Epidermal melanocyte (primary cell): Measurements from ENCODE around the gene EEIG1.

Experiments used
- DNase-seq: peaks from one replicate; pipeline ENCODE4 v3.0.0; 2011; ENCODE audit warnings: low spot score; ENCODE audit not compliant: insufficient read length

The EEIG1 gene

GRCh38 chr9:128001151-128001778 is 20.5 kb upstream of the EEIG1 start:
- no peak for DNase-seq

GRCh38 chr9:127999461-127999860 is 18.7 kb upstream of the EEIG1 start:
- DNase-seq: no peak

DNA sequence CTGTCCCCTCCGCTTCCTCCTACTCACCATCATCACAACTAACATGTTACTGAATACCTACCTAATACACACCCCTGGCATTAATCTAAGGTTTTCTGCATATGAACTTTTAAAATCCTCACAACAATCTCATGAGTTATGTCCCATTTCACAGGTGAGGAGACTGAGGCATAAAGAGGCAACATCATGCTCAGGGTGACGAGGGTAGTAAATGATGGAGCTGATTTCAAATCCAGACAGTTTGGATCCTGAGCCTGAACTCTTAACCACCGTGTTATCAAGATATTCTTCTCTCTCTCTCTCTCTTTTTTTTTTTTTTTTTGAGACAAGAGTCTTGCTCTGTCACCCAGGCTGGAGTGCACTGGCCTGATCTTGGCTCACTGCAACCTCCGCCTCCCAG is 12.9 kb upstream of the EEIG1 start:
- DNase-seq: no peak

DNA sequence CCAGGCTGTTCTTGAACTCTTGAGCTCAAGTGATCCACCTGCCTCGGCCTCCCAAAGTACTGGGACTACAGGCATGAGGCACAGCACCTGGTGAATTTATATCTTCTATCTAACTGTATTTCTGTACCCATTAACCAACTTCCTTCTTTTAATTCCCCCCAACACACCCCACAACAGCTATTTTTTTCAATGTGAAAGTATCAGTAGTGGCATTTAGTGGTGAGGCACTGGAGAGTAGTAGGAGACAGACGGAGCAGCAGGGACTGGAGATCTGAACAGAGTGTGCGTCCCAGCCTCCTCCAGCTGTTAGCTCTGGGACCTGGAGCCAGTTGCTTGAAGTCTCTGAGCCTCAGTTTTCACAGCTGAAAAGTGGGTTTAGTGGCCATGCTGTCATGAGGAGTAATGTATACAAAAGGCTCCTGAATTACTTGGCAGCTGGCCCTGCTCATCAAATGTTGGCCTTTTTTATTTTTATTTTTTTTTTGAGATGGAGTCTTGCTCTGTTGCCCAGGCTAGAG is 11.0 kb upstream of the EEIG1 start:
- DNase-seq: no peak

DNA sequence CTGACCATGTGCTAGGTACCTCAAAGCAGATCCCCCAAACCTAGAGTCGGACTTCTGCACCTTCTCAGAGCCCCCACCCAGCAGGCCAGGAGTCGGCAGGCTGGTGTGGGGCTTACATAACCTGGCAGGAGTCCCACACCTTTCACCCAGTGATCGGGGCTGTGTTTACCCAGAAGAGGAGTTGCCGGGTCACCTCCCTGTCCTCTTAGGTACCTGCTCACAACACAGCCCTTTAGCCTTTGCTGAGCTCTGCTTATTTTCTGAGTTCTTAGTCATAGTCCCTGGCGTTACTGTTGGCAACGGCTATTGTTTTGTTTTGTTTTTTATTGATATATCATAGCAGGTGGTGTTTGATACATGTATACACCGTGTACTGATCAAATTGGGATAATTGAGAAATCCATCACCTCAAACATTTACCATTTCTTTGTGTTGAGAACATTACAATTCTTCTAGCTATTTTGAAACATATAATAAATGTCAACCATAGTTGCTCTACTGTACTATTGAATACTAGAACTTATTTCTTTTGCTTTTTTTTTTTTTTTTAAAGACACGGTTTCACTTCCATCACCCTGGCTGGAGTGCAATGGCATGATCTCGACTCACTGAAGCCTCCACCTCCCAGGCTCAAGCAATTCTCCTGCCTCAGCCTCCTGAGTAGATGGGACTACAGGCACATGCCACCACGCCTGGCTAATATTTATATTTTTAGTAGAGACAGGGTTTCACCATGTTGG is 10.4 kb upstream of the EEIG1 start:
- no peak for DNase-seq

- DNase-seq: no peak
These were observed 9.8 kb upstream of the EEIG1 start for GRCh38 chr9:127990554-127990953.

DNA sequence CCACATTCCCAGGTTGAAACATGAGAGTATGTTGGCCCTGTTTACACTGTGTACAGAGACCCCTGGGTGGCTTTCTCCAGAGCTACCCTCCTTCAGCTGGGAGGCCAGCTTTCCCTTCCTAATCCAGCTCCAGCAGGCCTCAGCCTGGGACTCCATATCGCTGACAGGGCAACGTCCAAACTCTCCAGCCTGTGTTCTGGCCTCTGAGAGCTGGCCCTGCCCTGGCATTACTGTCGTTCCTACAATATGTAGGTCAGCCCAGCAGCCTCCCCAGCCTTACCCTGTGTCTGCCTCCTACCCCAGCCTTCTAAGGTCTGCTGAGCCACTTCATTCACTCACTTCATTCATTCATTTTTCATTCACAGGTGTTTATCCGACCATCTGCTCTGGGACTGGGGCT is 8.3 kb upstream of the EEIG1 start:
- no peak for DNase-seq

DNA sequence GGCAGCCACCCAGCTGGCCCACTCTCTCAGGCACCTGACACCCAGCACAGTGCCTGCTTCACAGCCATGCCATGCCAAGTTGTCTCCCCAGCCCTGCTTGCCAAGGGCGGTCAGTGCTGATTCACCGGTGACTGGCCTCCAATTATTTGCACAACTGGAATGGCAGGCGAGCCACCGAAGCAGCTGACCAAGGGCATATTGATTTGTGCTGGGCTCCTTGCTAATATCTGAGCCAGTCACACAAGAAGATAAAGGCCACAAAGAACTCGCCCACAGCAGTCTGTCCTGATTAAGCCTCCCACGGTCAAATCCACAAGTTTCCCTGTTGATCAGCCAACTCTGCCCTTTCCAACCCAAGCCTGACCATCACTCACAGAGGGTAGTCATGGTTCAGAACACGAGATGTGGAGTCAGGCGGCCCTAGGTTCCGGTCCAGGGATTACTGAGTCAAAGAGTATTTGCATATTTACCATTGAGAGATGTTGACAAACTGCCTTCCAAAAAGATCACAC is 6.4 kb upstream of the EEIG1 start:
- no peak for DNase-seq

DNA sequence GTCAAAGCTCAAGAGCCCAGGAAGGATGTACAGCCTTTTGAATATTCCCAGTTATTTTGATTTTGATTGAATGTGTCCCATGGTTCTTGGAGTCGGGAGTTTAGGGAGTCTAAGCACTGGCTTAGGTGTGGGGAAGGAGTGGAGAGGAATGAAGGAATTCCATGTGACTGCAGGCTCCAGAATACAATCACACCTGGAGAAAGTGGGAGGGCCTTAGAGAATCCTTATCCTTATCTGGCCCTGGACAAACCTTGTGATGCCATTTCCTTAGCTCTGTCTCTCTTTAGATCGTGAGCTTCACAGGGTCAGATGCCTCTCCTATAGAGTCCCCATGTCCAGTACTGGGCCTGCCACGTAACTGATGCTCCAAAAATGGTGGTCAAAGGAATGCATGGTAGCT is 4.2 kb upstream of the EEIG1 start:
- DNase-seq: no peak

- DNase-seq: no peak
These were observed 3.1 kb upstream of the EEIG1 start for GRCh38 chr9:127983847-127984289.

DNA sequence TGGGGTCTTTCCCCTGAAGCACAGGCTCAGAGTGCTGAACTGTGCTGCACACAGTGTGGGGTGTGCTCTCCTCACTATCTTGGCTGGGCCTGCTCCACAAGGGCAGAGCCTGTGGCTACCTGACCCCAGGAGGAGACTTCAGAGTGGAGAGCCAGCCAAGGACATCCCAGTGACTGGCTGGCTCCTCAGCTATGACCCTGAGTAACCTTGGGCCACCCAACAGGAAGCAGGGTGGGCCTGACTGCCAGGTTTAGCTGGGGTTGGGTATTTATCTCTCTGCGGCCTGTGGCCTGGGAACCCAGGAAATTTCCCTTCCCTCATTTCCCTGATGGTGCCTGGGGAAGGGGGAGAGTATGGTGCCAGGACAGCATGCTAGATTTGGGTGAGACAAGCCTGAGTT is 2.1 kb upstream of the EEIG1 start:
- no peak for DNase-seq

GRCh38 chr9:127981559-127982121 is 851 bp upstream of the EEIG1 start:
- peak; percentile 34 for DNase-seq

DNA sequence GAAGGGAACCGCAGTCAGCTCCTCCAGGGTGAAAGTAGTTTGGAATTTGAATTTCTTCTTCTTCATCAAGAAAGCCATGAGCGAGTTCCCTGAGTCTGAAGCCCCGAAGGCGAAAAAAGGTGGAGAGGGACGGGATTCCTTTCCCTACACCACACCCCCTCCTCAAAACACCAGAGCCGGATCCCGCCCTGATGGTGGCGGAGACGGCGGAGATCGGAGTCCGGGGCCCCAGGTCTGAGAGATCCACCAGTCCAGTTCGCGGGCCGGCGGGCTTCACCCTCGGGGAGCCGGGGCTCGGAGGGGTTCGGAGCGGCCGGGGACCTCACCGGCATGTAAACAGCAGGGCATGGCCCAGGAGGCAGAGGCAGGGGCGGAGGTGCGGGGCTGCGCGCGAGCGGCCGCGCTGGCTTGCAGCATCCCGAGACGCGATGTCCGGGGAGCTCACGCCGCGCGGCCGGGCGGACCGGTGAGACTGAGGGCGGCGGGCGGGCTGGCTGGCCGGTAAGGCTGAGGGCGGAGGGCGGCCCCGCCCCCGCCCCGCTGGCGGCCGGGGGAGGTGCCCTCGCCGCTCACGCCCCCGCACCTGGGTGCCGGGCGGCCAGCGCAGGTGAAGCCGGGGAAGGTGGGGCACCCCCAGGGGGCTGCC is 606 bp downstream of the EEIG1 start:
- DNase-seq: no peak

DNA sequence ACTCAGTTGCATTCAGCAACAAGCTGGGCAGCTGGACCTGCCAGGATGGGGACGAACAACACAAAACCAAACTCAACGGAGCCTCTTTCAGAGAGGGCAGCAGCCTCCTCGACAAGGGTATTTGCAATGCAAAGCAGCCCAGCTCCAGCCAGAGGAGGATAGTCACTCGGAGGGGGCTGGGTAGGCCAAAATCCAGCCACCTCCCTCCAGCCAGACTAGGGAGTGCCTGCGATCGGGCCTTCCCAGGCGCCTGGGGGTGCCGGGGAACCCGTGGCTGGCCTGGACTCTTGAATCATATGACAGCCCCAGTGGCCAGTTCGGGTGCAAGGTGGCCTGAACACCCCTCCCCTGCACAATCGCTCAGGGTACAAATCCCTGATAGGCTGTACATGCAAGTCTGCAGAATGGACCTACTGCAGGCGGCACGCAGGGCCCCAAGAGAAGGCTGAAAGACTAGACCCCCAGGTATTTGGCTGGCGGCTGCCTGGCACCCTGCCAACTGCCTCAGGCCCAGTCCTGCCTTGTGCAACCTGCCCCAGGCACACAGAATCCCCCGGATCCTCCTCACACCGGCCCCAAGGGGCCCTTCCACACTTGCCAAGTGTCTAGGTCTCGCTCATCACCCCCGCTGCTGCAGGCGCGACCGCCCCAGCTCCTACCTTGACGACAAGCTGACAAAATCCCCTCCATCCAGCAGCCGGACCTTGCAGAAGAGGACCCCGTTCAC is 1.3 kb downstream of the EEIG1 start:
- DNase-seq: peak; percentile 40

GRCh38 chr9:127979015-127979332 is 1.8 kb downstream of the EEIG1 start:
- DNase-seq: no peak

- DNase-seq: no peak
These were observed 2.7 kb downstream of the EEIG1 start for GRCh38 chr9:127977884-127978647.

GRCh38 chr9:127977009-127977883 is 3.5 kb downstream of the EEIG1 start:
- DNase-seq: no peak

- no peak for DNase-seq
These were observed 4.3 kb downstream of the EEIG1 start for GRCh38 chr9:127976498-127976897.
